ENCODE data around the gene SMG5. TPM values are rescaled to one million over a fixed set of nuclear protein-coding genes. Genes with fewer than 3 reads are reported as not detected.

Gene SMG5
- total and polyA plus RNA-seq, 9 donors, result 30.1 to 54.6 (median 38.3) TPM

GRCh38 chr1:156303241-156303640 lies 20.6 kb upstream of the SMG5 start:
- intact Hi-C loops (cut with DNase I), result no loop called here

GRCh38 chr1:156298852-156299357 lies 16.3 kb upstream of the SMG5 start, which contains the start of gene VHLL:
Gene VHLL, minus strand, starts transcription at chr1:156299307. Its CDS starts 118 bp downstream, at chr1:156299189.
- Histone ChIP-seq H3K9me3 (no peaks in the 10 kb centered on the region), H3K27me3 (no peaks in the 10 kb centered on the region), H3K4me3 (no peak within 1 kb of the TSS), H3K4me1 (ENCODE audit: insufficient read depth) (peaks cover 7% of the 10 kb centered on the region), H3K36me3 (no peaks in the 10 kb centered on the region), H3K27ac (no peak within 1 kb of the TSS)
- no peak for DNase-seq
- WGBS, 3 donors, result 84 to 88% (median 87%) methylated on average over 19 of the region's 19 CpGs
- intact Hi-C loops (cut with DNase I), result no loop called here
- TF ChIP-seq POLR2A (IDR thresholded peaks at IDR 0.05) (no peak), EP300 (IDR thresholded peaks at IDR 0.05) (no peak), CTCF (IDR thresholded peaks at IDR 0.05) (no peak)

More at GRCh38 chr1:156303241-156303640, 20.6 kb upstream of the SMG5 start:
- Histone ChIP-seq H3K4me1 (ENCODE audit: insufficient read depth) (no peaks in the 10 kb centered on the region), H3K27me3 (no peaks in the 10 kb centered on the region), H3K4me3 (no peak overlapping the region), H3K27ac (no peak overlapping the region), H3K36me3 (no peaks in the 10 kb centered on the region), H3K9me3 (no peaks in the 10 kb centered on the region)
- no peak for DNase-seq
- WGBS, 3 donors, result 74 to 92% (median 82%) methylated on average over 4 of the region's 4 CpGs
- no peak for TF ChIP-seq POLR2A (IDR thresholded peaks at IDR 0.05)

- Histone ChIP-seq H3K4me3 (peak within 1 kb of the TSS; percentile 77), H3K36me3 (no peaks in the 10 kb centered on the region), H3K27me3 (no peaks in the 10 kb centered on the region), H3K9me3 (no peaks in the 10 kb centered on the region), H3K27ac (peak within 1 kb of the TSS in 1 of 2 donors; percentile 36), H3K4me1 (ENCODE audit: insufficient read depth) (peaks cover 7% of the 10 kb centered on the region)
- intact Hi-C loops (cut with DNase I), result no loop called here
- 0 to 1% (median 0%) methylated on average over 17 of the region's 17 CpGs for WGBS, 3 donors
- TF ChIP-seq CTCF (IDR thresholded peaks at IDR 0.05) (peak in 1 of 3 donors; percentile 7), EP300 (IDR thresholded peaks at IDR 0.05) (no peak), POLR2A (IDR thresholded peaks at IDR 0.05) (no peak)
- peak; percentile 65 to 78 (median 67) for DNase-seq
These were observed 12.8 kb upstream of the SMG5 start, which contains the start of gene GLMP for GRCh38 chr1:156295391-156295947. Gene GLMP, minus strand, starts transcription at chr1:156295679. Its CDS starts 34 bp downstream, at chr1:156295645.

- peaks cover 7% of the 10 kb centered on the region for H3K4me1 ChIP-seq (ENCODE audit: insufficient read depth)
- no peak for DNase-seq
These were observed 11.3 kb upstream of the SMG5 start for GRCh38 chr1:156293895-156294294.

More at GRCh38 chr1:156293895-156294294, 11.3 kb upstream of the SMG5 start:
- no peaks in the 10 kb centered on the region for H3K36me3 ChIP-seq
- no peak overlapping the region for H3K27ac ChIP-seq
- WGBS, 3 donors, result 85 to 89% (median 89%) methylated on average over 9 of the region's 9 CpGs
- H3K9me3 ChIP-seq, result no peaks in the 10 kb centered on the region
- TF ChIP-seq CTCF (IDR thresholded peaks at IDR 0.05) (no peak), POLR2A (IDR thresholded peaks at IDR 0.05) (no peak), EP300 (IDR thresholded peaks at IDR 0.05) (no peak)
- no peak overlapping the region for H3K4me3 ChIP-seq
- intact Hi-C loops (cut with DNase I), result no loop called here
- H3K27me3 ChIP-seq, result no peaks in the 10 kb centered on the region

All from ovary (tissue), 9 donors.